H1 (cell line): ENCODE data around the gene CEP135.

ENCODE experiments used
- CHD2 ChIP-seq: IDR thresholded peaks from 2 replicates; pipeline ENCODE4 v1.6.1; 2012; ENCODE audit warnings: low read length, improper control_type of control experiment
- EZH2 ChIP-seq: fragments of 200-600 bp; sonication (generic); IDR thresholded peaks from 2 replicates; pipeline ENCODE4 v1.7.1; 2012; ENCODE audit warnings: low read depth, mild to moderate bottlenecking, moderate library complexity, low read length, inconsistent platforms; ENCODE audit not compliant: severe bottlenecking
- POLR2A ChIP-seq, 2 experiments: IDR thresholded peaks; 1 replicate in 1 of 2; 2 replicates in 1 of 2; pipeline ENCODE4 v1.6.1; 2011; ENCODE audit warnings: low read depth in 2 of 2, low read length in 2 of 2, mild to moderate bottlenecking in 2 of 2; ENCODE audit errors: control extremely low read depth in 1 of 2
- RAD21 ChIP-seq, 2 experiments: IDR thresholded peaks in 1 of 2; conservative IDR thresholded peaks in 1 of 2; 2 replicates each; pipeline ENCODE4 v1.6.1; 2011; ENCODE audit warnings: low read depth in 2 of 2, low read length in 2 of 2, improper control_type of control experiment in 1 of 2, inconsistent platforms in 1 of 2, mild to moderate bottlenecking in 1 of 2, moderate library complexity in 1 of 2
- RFX5 ChIP-seq: IDR thresholded peaks from 2 replicates; pipeline ENCODE4 v1.6.1; 2011; ENCODE audit warnings: low read depth, low read length, improper control_type of control experiment, borderline replicate concordance
- SIN3A ChIP-seq, 2 experiments: IDR thresholded peaks in 1 of 2; conservative IDR thresholded peaks in 1 of 2; 2 replicates each; pipeline ENCODE4 v1.6.1; 2011 to 2012; ENCODE audit warnings: low read length in 2 of 2, improper control_type of control experiment in 1 of 2, low read depth in 1 of 2, mild to moderate bottlenecking in 1 of 2
- SUZ12 ChIP-seq: fragments of 200-600 bp; sonication (generic); IDR thresholded peaks from 2 replicates; pipeline ENCODE4 v1.6.1; 2012; ENCODE audit warnings: mild to moderate bottlenecking, inconsistent platforms, low read length, moderate library complexity, mixed read lengths
- TF ChIP-seq, protein P1 (sequence below): IDR thresholded peaks from 2 replicates; pipeline ENCODE4 v1.6.1; 2012; ENCODE audit warnings: inconsistent platforms
- TF ChIP-seq, protein P2 (sequence below), 3 experiments: IDR thresholded peaks; 1 replicate in 2 of 3; 2 replicates in 1 of 3; pipeline versions ENCODE4 v1.5.1 to v1.6.1; 2011; ENCODE audit warnings: low read length in 3 of 3, mild to moderate bottlenecking in 3 of 3, inconsistent platforms in 2 of 3, low read depth in 1 of 3, moderate library complexity in 1 of 3; ENCODE audit not compliant: insufficient read depth in 1 of 3; ENCODE audit errors: control extremely low read depth in 1 of 3

GRCh38 chr4:56042225-56042624 is 93.5 kb downstream of the CEP135 start:
- TF ChIP-seq CHD2: no peak
- TF ChIP-seq SUZ12: no peak
- TF ChIP-seq, protein P1, sequence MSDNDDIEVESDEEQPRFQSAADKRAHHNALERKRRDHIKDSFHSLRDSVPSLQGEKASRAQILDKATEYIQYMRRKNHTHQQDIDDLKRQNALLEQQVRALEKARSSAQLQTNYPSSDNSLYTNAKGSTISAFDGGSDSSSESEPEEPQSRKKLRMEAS: no peak
- TF ChIP-seq, protein P2, sequence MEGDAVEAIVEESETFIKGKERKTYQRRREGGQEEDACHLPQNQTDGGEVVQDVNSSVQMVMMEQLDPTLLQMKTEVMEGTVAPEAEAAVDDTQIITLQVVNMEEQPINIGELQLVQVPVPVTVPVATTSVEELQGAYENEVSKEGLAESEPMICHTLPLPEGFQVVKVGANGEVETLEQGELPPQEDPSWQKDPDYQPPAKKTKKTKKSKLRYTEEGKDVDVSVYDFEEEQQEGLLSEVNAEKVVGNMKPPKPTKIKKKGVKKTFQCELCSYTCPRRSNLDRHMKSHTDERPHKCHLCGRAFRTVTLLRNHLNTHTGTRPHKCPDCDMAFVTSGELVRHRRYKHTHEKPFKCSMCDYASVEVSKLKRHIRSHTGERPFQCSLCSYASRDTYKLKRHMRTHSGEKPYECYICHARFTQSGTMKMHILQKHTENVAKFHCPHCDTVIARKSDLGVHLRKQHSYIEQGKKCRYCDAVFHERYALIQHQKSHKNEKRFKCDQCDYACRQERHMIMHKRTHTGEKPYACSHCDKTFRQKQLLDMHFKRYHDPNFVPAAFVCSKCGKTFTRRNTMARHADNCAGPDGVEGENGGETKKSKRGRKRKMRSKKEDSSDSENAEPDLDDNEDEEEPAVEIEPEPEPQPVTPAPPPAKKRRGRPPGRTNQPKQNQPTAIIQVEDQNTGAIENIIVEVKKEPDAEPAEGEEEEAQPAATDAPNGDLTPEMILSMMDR (IDR thresholded peaks at IDR 0.05; ENCODE audit: control extremely low read depth in 1 of 3, insufficient read depth in 1 of 3, low read depth in 1 of 3, low read length in 3 of 3): no peak
- TF ChIP-seq RAD21 (IDR thresholded peaks at IDR 0.05 in 1 of 2, conservative IDR thresholded peaks at IDR 0.05 in 1 of 2; ENCODE audit: low read depth in 2 of 2, low read length in 2 of 2): no peak
- TF ChIP-seq RFX5: no peak
- TF ChIP-seq POLR2A (IDR thresholded peaks at IDR 0.05; ENCODE audit: control extremely low read depth in 1 of 2, low read depth in 2 of 2, low read length in 2 of 2): no peak
- no peak for TF ChIP-seq EZH2
- TF ChIP-seq SIN3A (conservative IDR thresholded peaks at IDR 0.05 in 1 of 2, IDR thresholded peaks at IDR 0.05 in 1 of 2; ENCODE audit: low read depth in 1 of 2, low read length in 2 of 2): no peak
